DND-41 (cell line): ENCODE measurements around the gene ARRDC1.

ENCODE experiments used
- ATAC-seq: fragments of 200-7000 bp; cut with Tn5 transposase; 3 replicates; pipeline ENCODE4 v1.9.1; 2021; ENCODE audit warnings: low read depth; ENCODE audit not compliant: insufficient read depth
- DNase-seq: peaks from one replicate; pipeline ENCODE4 v3.0.0-alpha.2; 2020
- H2AFZ ChIP-seq: 2 replicates; pipeline ENCODE4 v1.6.0; 2012; ENCODE audit warnings: low read depth, low read length
- H3K27ac ChIP-seq: 2 replicates; pipeline ENCODE4 v1.5.1; 2012; ENCODE audit warnings: low read length, inconsistent platforms
- H3K27me3 ChIP-seq: fragments of 200-600 bp; sonication (generic); 2 replicates; pipeline ENCODE4 v1.6.0; 2012; ENCODE audit warnings: low read length, mild to moderate bottlenecking, inconsistent platforms; ENCODE audit not compliant: insufficient read depth, poor library complexity
- H3K36me3 ChIP-seq: 2 replicates; pipeline ENCODE4 v1.5.1; 2012; ENCODE audit warnings: low read length, inconsistent platforms; ENCODE audit not compliant: insufficient read depth
- H3K4me1 ChIP-seq: 2 replicates; pipeline ENCODE4 v1.5.1; 2012; ENCODE audit warnings: mild to moderate bottlenecking, low read length; ENCODE audit not compliant: insufficient read depth
- H3K4me2 ChIP-seq: 2 replicates; pipeline ENCODE4 v1.6.0; 2012; ENCODE audit warnings: mild to moderate bottlenecking, moderate library complexity, low read length, inconsistent platforms; ENCODE audit not compliant: insufficient read depth
- H3K4me3 ChIP-seq, 2 experiments: fragments of 200-600 bp in 1 of 2; shearing (Covaris generic) in 1 of 2; 2 replicates each; pipeline ENCODE4 v1.5.1; 2012 to 2016; ENCODE audit warnings: inconsistent platforms in 2 of 2, low read length in 2 of 2, mild to moderate bottlenecking in 2 of 2, low read depth in 1 of 2, moderate library complexity in 1 of 2
- H3K79me2 ChIP-seq: 2 replicates; pipeline ENCODE4 v1.6.0; 2012; ENCODE audit warnings: low read length, inconsistent platforms; ENCODE audit not compliant: insufficient read depth
- H3K9ac ChIP-seq: 2 replicates; pipeline ENCODE4 v1.6.0; 2012; ENCODE audit warnings: low read depth, mild to moderate bottlenecking, inconsistent platforms, low read length, moderate library complexity
- H3K9me3 ChIP-seq: 2 replicates; pipeline ENCODE4 v1.5.1; 2012; ENCODE audit warnings: low read length, moderate library complexity, mild to moderate bottlenecking, inconsistent platforms; ENCODE audit not compliant: insufficient read depth, severe bottlenecking
- H4K20me1 ChIP-seq: 2 replicates; pipeline ENCODE4 v1.6.0; 2012; ENCODE audit warnings: low read length; ENCODE audit not compliant: insufficient read depth
- EZH2 ChIP-seq: IDR thresholded peaks from 3 replicates; pipeline ENCODE4 v1.6.1; 2012; ENCODE audit warnings: borderline replicate concordance, low read depth, mild to moderate bottlenecking, moderate library complexity, low read length, inconsistent platforms; ENCODE audit not compliant: severe bottlenecking
- TF ChIP-seq, protein P1 (sequence below): IDR thresholded peaks from 2 replicates; pipeline ENCODE4 v1.5.1; 2012; ENCODE audit warnings: borderline replicate concordance, low read length, moderate library complexity, mild to moderate bottlenecking; ENCODE audit not compliant: poor library complexity, severe bottlenecking; ENCODE audit errors: extremely low read depth

ARRDC1 gene

DNA sequence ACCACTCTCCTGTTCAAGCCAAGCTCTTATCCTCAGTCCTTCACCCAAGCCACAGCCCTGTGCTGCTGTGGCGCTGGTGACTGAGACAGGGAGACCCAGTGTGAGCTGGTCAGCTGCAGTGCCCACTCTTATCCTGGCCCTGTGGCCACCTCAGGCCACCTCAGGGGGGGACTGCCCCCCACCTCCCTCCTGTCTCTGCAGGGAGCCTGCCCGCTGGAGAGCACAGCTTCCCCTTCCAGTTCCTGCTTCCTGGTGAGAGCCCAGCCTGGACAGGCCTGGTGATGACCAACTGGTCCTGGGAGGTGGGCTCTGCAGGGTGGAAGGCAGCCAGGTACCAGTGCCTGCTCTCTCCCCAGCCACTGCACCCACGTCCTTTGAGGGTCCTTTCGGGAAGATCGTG lies 7.8 kb downstream of the ARRDC1 start:
- no peak overlapping the region for H3K4me3 ChIP-seq

DNA sequence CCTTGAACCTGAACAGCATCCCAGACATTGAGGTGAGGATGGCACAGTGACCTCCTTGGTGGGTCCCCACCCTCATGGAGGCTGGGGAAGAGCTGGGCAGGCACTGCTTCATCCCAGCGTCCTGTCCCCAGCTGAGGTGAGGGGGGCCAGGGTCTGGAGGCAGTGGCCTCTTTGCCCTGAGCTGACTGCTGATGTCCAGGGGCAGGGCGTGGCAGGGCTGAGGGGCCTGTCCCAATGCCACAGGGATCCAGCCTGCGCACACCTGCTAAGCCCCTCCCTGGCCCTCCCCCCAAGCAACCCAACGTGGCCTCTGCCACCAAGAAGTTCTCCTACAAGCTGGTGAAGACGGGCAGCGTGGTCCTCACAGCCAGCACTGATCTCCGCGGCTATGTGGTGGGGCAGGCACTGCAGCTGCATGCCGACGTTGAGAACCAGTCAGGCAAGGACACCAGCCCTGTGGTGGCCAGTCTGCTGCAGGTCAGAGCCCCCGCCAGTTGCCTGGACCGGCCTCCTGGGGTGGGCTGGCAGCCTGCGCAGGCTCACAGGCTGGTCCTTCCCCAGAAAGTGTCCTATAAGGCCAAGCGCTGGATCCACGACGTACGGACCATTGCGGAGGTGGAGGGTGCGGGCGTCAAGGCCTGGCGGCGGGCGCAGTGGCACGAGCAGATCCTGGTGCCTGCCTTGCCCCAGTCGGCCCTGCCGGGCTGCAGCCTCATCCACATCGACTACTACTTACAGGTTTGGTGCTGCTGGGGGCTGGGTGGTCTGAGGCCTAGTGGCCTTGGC lies 8.4 kb downstream of the ARRDC1 start:
- H3K9me3 ChIP-seq: no peaks in the 10 kb centered on the region
- H3K79me2 ChIP-seq: peaks cover 29% of the 10 kb centered on the region
- peaks cover 32% of the 10 kb centered on the region for H4K20me1 ChIP-seq
- no peak overlapping the region for H3K4me2 ChIP-seq
- H3K4me1 ChIP-seq: peaks cover 18% of the 10 kb centered on the region
- H2AFZ ChIP-seq: no peak overlapping the region
- no peak overlapping the region for H3K4me3 ChIP-seq
- no peaks in the 10 kb centered on the region for H3K27me3 ChIP-seq
- no peak for TF ChIP-seq EZH2
- TF ChIP-seq, protein P1, sequence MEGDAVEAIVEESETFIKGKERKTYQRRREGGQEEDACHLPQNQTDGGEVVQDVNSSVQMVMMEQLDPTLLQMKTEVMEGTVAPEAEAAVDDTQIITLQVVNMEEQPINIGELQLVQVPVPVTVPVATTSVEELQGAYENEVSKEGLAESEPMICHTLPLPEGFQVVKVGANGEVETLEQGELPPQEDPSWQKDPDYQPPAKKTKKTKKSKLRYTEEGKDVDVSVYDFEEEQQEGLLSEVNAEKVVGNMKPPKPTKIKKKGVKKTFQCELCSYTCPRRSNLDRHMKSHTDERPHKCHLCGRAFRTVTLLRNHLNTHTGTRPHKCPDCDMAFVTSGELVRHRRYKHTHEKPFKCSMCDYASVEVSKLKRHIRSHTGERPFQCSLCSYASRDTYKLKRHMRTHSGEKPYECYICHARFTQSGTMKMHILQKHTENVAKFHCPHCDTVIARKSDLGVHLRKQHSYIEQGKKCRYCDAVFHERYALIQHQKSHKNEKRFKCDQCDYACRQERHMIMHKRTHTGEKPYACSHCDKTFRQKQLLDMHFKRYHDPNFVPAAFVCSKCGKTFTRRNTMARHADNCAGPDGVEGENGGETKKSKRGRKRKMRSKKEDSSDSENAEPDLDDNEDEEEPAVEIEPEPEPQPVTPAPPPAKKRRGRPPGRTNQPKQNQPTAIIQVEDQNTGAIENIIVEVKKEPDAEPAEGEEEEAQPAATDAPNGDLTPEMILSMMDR: no peak
- no peak overlapping the region for H3K27ac ChIP-seq
- H3K36me3 ChIP-seq: peaks cover 48% of the 10 kb centered on the region
- ATAC-seq (no peak), DNase-seq (no peak)
- H3K9ac ChIP-seq: no peak overlapping the region

More for the DNA sequence above, 7.8 kb downstream of the ARRDC1 start:
- ATAC-seq: no peak
- peaks cover 32% of the 10 kb centered on the region for H4K20me1 ChIP-seq
- H3K27ac ChIP-seq: no peak overlapping the region; the same call in 1 of the 2 replicates
- peaks cover 18% of the 10 kb centered on the region for H3K4me1 ChIP-seq
- DNase-seq: no peak
- H3K27me3 ChIP-seq: no peaks in the 10 kb centered on the region
- no peak overlapping the region for H3K4me2 ChIP-seq
- H3K9ac ChIP-seq: no peak overlapping the region
- peaks cover 50% of the 10 kb centered on the region for H3K36me3 ChIP-seq
- TF ChIP-seq, protein P1: no peak
- TF ChIP-seq EZH2: no peak
- no peak overlapping the region for H2AFZ ChIP-seq
- no peaks in the 10 kb centered on the region for H3K9me3 ChIP-seq
- peaks cover 28% of the 10 kb centered on the region for H3K79me2 ChIP-seq

DNA sequence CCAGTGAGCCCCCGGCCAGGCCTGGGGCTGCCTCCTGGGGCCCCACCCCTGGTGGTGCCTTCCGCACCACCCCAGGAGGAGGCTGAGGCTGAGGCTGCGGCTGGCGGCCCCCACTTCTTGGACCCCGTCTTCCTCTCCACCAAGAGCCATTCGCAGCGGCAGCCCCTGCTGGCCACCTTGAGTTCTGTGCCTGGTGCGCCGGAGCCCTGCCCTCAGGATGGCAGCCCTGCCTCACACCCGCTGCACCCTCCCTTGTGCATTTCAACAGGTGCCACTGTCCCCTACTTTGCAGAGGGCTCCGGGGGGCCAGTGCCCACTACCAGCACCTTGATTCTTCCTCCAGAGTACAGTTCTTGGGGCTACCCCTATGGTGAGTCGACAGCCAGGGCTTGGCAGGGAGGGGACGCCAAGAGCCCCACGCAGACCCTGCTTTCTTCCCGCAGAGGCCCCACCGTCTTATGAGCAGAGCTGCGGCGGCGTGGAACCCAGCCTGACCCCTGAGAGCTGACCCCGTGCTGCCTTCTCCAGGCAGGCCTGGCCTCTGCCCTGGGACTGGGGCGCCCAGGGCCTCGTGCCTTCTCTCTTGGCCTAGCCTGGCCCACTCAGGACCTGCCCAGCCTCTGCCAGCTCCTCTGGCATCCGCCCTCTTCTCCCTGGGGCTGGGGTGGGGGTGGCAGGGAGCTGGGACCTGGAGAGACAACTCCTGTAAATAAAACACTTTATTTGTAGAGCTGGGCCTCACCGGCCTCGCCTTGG lies 9.3 kb downstream of the ARRDC1 start:
- DNase-seq (no peak), ATAC-seq (no peak)
- no peak overlapping the region for H3K9ac ChIP-seq
- peaks cover 36% of the 10 kb centered on the region for H3K79me2 ChIP-seq
- peaks cover 48% of the 10 kb centered on the region for H3K36me3 ChIP-seq
- no peak overlapping the region for H3K4me3 ChIP-seq
- H3K9me3 ChIP-seq: no peaks in the 10 kb centered on the region
- no peak for TF ChIP-seq EZH2
- TF ChIP-seq, protein P1: peak; percentile 15
- H3K27me3 ChIP-seq: no peaks in the 10 kb centered on the region
- peaks cover 32% of the 10 kb centered on the region for H4K20me1 ChIP-seq
- no peak overlapping the region for H3K4me2 ChIP-seq
- peaks cover 21% of the 10 kb centered on the region for H3K4me1 ChIP-seq
- H2AFZ ChIP-seq: no peak overlapping the region
- H3K27ac ChIP-seq: no peak overlapping the region
